Measurements from ENCODE around the gene PALM3. TPM values are rescaled to one million over a fixed set of nuclear protein-coding genes. Genes with fewer than 3 reads are reported as not detected.

Gene PALM3
- total and polyA plus RNA-seq, 2 donors (not counting 3 experiments of a cell fraction or from before 2014, with no cell fraction given) = 0.08 to 0.31 TPM

- dilution Hi-C loops (cut with MboI; ENCODE audit: extremely low pct_ligation_motif_present, low sequenced_read_pairs) = no loop called here
- no peak overlapping the region for H3K4me2 ChIP-seq (ENCODE audit: insufficient read depth, low read length)
- no peak overlapping the region for H3K4me3 ChIP-seq (replicated peaks in 1 of 3; ENCODE audit: insufficient read depth in 1 of 3, low read depth in 1 of 3, low read length in 3 of 3)
- no peaks in the 10 kb centered on the region for H3K4me1 ChIP-seq (ENCODE audit: control insufficient read depth, extremely low read depth, insufficient read depth, low read length)
- ChIA-PET CTCF (interaction anchor here (0.9 to 3.4 kb wide), 6 partner anchors 10 to 22 kb away, joined by 3 to 14 read pairs (median 7); partner anchors contain the start of genes IL27RA and MISP3), POLR2A (no interaction called here)
- peaks cover 3 to 4% of the 10 kb centered on the region in 2 experiments for H3K27me3 ChIP-seq (ENCODE audit: control insufficient read depth in 2 of 2, insufficient read depth in 2 of 2, low read length in 2 of 2)
- no peaks in the 10 kb centered on the region for H3K9me3 ChIP-seq (replicated peaks; ENCODE audit: control insufficient read depth, insufficient read depth, low read length)
- BruUV-seq (replicated peaks) = no TSS peak
- H2AFZ ChIP-seq (ENCODE audit: low read depth, low read length) = no peak overlapping the region
- intact Hi-C loops (cut with micrococcal nuclease) = no loop called here
- no peaks in the 10 kb centered on the region for H3K79me2 ChIP-seq (ENCODE audit: control insufficient read depth, insufficient read depth, low read length)
- H4K20me1 ChIP-seq (replicated peaks; ENCODE audit: control insufficient read depth, extremely low read depth, insufficient read depth, low read length) = no peaks in the 10 kb centered on the region
- H3K36me3 ChIP-seq (ENCODE audit: control insufficient read depth in 2 of 2, extremely low read depth in 1 of 2, insufficient read depth in 2 of 2, low read length in 2 of 2) = no peaks in the 10 kb centered on the region
- H3K9ac ChIP-seq (replicated peaks; ENCODE audit: extremely low read depth, insufficient read depth, low read length) = no peak overlapping the region
- DNase-seq (ENCODE audit: low read depth, low spot score) = no peak
- H3K27ac ChIP-seq (ENCODE audit: insufficient read depth, low read depth, low read length) = no peak overlapping the region
- TF ChIP-seq JUN (IDR thresholded peaks at IDR 0.05; ENCODE audit: borderline replicate concordance, insufficient read depth, insufficient read length, low read depth) (no peak), EZH2 (IDR thresholded peaks at IDR 0.05; ENCODE audit: borderline replicate concordance, low read depth, low read length, severe bottlenecking) (no peak), POLR2A (IDR thresholded peaks at IDR 0.05; ENCODE audit: low read depth, low read length) (no peak), FOS (IDR thresholded peaks at IDR 0.05; ENCODE audit: borderline replicate concordance, insufficient read depth, low read length) (no peak), POLR2AphosphoS5 (IDR thresholded peaks at IDR 0.05; ENCODE audit: insufficient read depth, low read depth, low read length) (no peak), MYC (IDR thresholded peaks at IDR 0.05; ENCODE audit: low read depth, low read length) (no peak), GATA2 (IDR thresholded peaks at IDR 0.05; ENCODE audit: insufficient read depth, insufficient read length, low read depth, low read length) (no peak), MAX (IDR thresholded peaks at IDR 0.05; ENCODE audit: insufficient read depth, insufficient read length) (no peak)
- TF ChIP-seq, protein P1, sequence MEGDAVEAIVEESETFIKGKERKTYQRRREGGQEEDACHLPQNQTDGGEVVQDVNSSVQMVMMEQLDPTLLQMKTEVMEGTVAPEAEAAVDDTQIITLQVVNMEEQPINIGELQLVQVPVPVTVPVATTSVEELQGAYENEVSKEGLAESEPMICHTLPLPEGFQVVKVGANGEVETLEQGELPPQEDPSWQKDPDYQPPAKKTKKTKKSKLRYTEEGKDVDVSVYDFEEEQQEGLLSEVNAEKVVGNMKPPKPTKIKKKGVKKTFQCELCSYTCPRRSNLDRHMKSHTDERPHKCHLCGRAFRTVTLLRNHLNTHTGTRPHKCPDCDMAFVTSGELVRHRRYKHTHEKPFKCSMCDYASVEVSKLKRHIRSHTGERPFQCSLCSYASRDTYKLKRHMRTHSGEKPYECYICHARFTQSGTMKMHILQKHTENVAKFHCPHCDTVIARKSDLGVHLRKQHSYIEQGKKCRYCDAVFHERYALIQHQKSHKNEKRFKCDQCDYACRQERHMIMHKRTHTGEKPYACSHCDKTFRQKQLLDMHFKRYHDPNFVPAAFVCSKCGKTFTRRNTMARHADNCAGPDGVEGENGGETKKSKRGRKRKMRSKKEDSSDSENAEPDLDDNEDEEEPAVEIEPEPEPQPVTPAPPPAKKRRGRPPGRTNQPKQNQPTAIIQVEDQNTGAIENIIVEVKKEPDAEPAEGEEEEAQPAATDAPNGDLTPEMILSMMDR (IDR thresholded peaks at IDR 0.05; ENCODE audit: extremely low read depth in 1 of 2, insufficient read depth in 1 of 2, low read depth in 1 of 2, low read length in 2 of 2) = no peak
- no peak for FAIRE-seq
- no peaks in the 10 kb centered on the region for H3K9me1 ChIP-seq (replicated peaks; ENCODE audit: control insufficient read depth, extremely low read depth, insufficient read depth, low read length)
Measured at GRCh38 chr19:14053500-14053899, 8.4 kb downstream of the PALM3 start.

Data from endothelial cell of umbilical vein (primary cell).